ENCODE data around the gene DPCD.

DPCD gene

DNA sequence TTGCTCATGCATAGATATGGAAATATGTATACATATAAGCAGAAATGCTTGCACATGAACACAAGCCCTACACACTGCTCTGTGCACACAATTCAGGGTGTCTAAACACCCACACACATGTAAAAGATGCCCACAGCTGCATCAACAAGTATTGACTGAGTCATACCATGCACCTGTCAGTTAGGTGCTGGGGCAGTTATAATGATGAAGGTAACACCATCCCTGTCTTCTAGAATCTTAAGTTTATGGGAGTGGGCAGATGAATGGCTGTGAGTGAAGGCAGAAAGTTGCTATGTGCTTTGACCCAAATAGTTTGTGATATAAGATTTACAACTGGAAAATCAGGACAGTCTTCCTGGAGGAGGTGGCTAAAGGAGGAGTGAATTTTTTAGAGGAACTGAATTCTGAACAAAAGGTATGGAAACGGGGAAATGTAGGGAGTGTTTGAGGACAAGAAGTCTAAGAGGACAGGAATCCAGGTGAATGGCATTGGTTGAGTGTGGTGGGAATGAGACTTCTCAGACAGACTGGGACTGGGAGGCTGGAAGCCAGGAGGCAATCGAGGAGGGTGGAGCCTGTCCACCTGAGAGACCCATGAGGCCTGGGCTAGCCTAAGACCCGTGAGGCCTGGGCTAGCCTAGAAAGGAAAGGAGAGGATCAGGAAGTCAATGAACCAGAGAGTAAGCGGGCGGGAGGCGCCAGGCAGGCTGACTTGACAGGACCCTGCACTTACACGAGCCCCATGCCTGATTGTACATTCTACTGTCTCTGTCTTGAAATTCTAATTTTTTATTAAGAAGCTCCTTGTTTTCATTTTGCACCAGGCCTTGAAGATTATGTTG, 20.7 kb upstream of the DPCD start:
- no peak for DNase-seq

- no peak for DNase-seq
Measured at GRCh38 chr10:101568054-101568745, 19.9 kb upstream of the DPCD start.

- DNase-seq, result no peak
Measured at GRCh38 chr10:101569323-101569621, 18.8 kb upstream of the DPCD start.

DNA sequence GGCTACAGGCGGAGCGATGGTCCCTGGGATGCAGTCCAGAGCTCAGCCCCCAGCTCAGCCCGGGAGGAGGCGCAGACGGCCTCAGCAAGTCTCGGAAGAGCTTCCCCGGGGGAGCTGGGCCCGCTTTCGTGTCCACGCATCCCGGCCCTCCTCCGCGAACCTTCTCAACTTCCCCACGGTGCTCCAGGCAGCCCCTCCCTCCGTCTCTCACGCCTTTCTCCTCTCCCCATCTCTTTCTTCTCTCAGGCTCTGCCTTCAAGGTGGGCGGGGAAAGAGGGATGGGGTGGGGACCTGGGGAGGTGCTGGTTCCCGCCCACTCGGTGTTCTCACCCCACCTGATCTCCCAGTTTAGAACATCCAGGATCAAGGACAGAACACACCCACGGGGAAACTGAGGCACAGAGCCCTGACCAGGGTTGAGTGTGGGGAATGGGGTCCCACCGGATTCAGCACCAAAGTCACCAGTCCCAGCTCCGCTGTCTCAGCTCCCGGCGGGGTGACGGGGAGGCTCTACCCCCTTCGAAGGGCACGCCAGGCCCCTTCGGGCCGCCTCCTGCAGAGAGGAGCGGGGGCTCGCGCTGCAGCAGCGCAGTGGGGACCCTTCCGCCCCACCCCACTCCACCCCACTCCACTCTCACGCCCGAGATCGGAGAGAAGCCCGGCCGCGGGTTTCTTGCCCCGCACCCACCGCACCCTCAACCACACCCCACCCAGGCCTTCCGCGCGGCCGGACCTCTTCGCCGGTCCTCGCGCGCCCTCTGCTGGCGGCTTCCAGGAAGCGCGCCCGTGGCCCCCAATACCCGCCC, 18.3 kb upstream of the DPCD start:
- DNase-seq, result peak; percentile 54

- peak; percentile 42 for DNase-seq
Measured at GRCh38 chr10:101570428-101571270, 17.5 kb upstream of the DPCD start.

GRCh38 chr10:101571271-101571925, 16.7 kb upstream of the DPCD start:
- DNase-seq, result no peak

- DNase-seq, result no peak
Measured at GRCh38 chr10:101572126-101572525, 16.0 kb upstream of the DPCD start.

DNA sequence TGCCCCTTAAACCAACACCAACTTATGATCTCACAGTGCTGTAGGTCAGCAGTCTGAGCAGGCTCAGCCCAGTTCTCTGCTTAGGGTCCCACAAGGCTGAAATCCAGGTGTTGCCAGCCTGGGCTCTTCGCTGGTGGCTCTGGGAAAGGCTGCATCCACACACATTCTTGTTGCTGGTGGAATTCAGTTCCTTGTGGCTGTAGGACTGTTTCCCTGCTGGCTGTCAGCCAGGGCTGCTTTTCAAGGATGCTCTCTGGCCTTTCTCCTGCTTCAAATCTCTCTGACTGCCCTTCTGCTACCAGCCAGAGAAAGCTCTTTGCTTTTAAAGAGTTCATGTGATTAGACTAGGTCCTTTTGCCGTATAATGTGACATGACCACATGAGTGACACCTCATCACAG, 15.3 kb upstream of the DPCD start:
- DNase-seq, result no peak

GRCh38 chr10:101573885-101574753, 14.0 kb upstream of the DPCD start:
- DNase-seq, result no peak

GRCh38 chr10:101575091-101575490, 13.0 kb upstream of the DPCD start:
- DNase-seq, result no peak

GRCh38 chr10:101575580-101576210, 12.4 kb upstream of the DPCD start:
- no peak for DNase-seq

DNA sequence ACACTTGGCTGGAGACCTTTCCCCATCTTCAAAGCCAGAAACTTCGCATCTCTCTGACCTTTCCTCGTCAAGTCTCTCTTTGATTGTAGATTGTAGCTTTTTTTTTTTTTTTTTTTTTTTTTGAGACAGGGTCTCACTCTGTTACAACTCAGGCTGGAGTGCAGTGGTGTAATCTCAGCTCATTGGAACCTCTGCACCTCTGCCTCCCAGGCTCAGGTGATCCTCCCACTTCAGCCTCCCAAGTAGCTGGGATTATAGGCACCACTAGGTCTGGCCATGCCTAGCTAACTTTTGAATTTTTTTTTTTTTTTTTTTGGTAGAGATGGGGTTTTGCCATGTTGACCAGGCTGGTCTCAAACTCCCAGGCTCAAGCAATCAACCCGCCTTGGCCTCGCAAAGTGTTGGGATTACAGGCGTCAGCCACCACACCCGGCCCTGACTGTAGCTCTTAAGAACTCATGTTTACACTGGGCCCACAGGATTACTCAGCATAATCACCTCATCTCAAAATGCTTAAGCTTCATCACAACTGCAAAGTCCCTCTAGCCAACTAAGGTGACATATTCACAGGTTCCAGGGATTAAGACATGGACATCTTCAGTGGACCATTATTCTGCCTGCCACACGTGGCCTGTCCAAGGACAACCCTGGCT, 11.8 kb upstream of the DPCD start:
- no peak for DNase-seq

DNA sequence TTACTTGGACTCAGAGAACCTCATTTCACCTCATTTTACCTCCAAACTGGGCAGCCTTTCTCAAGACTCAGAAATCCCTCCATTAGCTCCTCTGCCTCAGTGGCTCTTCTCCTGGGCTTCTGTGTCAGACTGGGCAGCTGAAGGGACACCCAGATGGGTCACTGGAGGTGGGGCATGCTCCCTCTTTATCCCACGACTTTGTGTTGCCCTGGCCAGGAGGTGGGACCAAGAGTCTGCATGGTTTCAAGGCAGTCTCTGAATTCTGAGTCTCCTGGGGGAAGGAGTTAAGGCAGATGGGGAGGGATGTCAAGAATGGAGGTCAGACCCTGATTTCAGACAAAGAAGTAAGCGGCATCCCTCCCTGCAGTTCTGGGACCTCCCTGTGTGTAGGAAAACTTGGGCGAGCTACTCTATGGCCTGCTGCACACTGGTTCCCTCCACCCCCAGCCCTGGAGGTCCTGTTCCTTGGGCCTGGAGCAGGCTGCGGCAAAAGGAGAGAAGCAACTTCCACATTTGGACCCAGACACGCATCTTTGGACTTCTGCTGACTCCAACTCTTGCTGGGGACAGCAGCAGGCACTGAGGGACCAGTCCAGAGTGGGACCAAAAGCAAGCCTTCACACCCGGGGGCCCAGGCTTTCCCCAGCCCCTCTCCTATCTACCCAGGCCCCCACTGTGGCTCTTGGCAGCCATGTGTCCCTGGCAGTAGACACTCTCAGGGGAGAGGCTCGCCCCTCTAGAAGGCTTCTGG, 10.8 kb upstream of the DPCD start:
- DNase-seq, result no peak

- no peak for DNase-seq
Measured at GRCh38 chr10:101578192-101578591, 9.9 kb upstream of the DPCD start.

DNA sequence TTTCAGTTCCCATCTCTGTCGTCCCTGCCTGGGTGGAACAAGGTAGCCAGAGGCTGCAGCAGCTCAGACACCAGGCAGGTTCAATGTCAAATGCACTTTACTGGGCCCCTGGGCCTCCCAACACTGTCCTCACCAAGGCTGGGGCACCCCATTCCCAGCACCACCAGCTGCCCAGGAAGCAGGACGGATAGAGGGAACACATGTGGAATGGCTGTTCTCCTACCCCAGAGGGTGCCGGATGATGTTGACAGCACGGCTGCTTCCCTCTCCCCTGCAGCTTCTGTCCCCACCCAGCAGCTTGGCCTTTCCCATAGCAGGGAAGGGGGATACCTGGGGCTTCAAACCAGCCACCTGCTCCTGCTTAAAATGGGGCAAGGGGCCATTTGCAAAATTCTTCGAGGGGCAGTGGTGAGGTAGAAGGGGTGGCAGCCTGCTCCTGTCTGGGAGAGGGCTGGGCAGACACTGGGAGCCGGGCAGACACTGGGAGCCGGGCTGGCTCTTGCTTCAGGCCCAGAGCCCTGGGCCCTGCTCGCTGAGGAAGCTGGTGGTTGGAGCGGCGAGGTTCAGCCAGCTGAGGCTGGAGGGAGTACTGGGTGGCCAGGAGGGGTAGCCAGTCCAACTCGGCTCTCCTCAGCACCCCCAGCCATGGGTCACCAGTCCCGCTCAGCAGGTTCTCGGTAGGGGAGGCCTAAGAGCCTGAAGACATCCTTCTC, 9.2 kb upstream of the DPCD start:
- no peak for DNase-seq

DNA sequence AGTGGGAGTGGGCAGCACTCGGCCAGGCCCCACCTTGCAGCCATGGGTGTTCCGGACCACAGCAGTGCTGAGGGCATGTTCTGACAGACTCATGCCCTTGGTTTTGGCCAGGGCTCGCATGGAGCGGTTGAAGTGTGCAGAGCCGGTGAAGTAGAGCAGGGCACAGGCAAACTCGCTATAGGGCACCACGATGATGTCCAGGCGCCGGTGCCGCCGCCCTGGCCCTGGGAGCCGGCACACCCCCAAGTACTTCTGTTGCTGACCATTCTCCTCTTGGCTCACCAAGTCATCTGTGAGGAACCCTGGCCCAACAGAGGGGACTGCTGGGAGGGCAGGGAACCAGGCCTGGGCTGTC, 8.6 kb upstream of the DPCD start:
- no peak for DNase-seq

GRCh38 chr10:101580486-101581399, 7.4 kb upstream of the DPCD start:
- no peak for DNase-seq

- no peak for DNase-seq
Measured at GRCh38 chr10:101585841-101586240, 2.3 kb upstream of the DPCD start.

Data from NCI-H510A treated with DMSO at 0.1 percent for 48 hours (cell line).